Prostate gland (tissue), 2 donors: Measurements from ENCODE around the gene SPA17. TPM values are rescaled to one million over a fixed set of nuclear protein-coding genes. Genes with fewer than 3 reads are reported as not detected.

ENCODE experiments used
- DNase-seq: peaks from one replicate; pipeline ENCODE4 v3.0.0-alpha.2; 2019; ENCODE audit warnings: low spot score
- H3K27ac ChIP-seq, 2 donors: fragments of 200-600 bp; sonication (generic); 2 replicates each; pipeline ENCODE4 v1.5.1; 2017 to 2019
- H3K27me3 ChIP-seq: fragments of 200-600 bp; sonication (generic); replicated peaks from 2 replicates; pipeline ENCODE4 v1.5.1; 2019; ENCODE audit not compliant: insufficient read depth
- H3K36me3 ChIP-seq, 2 donors: fragments of 200-600 bp; sonication (generic); 1 replicate in 1 of 2; 2 replicates in 1 of 2; pipeline versions ENCODE4 v1.5.1 to v1.8.1; 2017 to 2019
- H3K4me1 ChIP-seq: fragments of 200-600 bp; sonication (generic); replicated peaks from 2 replicates; pipeline ENCODE4 v1.5.1; 2019
- H3K4me3 ChIP-seq, 2 donors: fragments of 200-600 bp; sonication (generic); 2 replicates each; pipeline ENCODE4 v1.5.1; 2017 to 2019
- H3K9me3 ChIP-seq: fragments of 200-600 bp; sonication (generic); 2 replicates; pipeline ENCODE4 v1.5.1; 2017
- POLR2A ChIP-seq: fragments of 450-650 bp; IDR thresholded peaks from one replicate; pipeline ENCODE4 v1.6.1; 2016; ENCODE audit warnings: antibody characterized with exemption, mild to moderate bottlenecking
- POLR2AphosphoS5 ChIP-seq: sonication (generic); formaldehyde crosslinking; IDR thresholded peaks from one replicate; pipeline ENCODE4 v1.6.1; 2017; ENCODE audit warnings: antibody characterized with exemption
- WGBS: methylation state at CpG from one replicate; pipeline ENCODE4 v1.1.5; 2018; 5-methylcytosine and 5-hydroxymethylcytosine counted together
- intact Hi-C: fragments of 100-400 bp; cut with DNase I; formaldehyde crosslinking; loops from one replicate; pipeline ENCODE4 v1.14.2; 2022
- total RNA-seq, 2 donors: library from RNA; depleted of rRNA; stranded (reverse); fragments of >200 nt; gene quantifications; one replicate each; pipeline ENCODE4 v1.1.0, GENCODE V29; 2016
- TF ChIP-seq, protein P1 (sequence below), 4 experiments: fragments of 200-600 bp in 2 of 4; fragments of 450-650 bp in 2 of 4; sonication (generic) in 2 of 4; IDR thresholded peaks; 1 replicate in 3 of 4; 2 replicates in 1 of 4; pipeline ENCODE4 v1.5.1; 2016 to 2019; ENCODE audit warnings: antibody characterized with exemption in 4 of 4, mild to moderate bottlenecking in 2 of 4, moderate library complexity in 2 of 4

Gene SPA17
- total RNA-seq, 2 donors from 2014 or later: 14.7 to 20.8 TPM

DNA sequence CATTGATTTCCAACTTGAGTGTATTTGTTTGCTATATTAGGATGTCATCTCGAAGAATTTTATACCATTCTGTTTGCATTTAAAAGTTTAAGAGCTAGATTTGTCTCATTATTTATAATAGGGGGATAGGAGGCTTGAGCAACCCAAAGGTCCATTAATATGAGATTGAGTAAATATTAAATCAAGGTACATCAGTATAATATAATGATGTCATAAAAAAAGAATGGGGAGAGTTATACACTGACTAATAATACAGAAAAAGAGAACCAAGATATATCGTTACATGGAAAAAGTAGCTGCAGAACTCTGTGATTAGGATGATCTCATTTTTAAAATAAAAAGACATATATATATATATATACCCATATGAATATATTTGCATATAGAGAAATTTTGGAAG is 19.4 kb downstream of the SPA17 start:
- no peak for DNase-seq
- H3K27me3 ChIP-seq: no peaks in the 10 kb centered on the region
- H3K4me1 ChIP-seq: no peaks in the 10 kb centered on the region
- no peak overlapping the region for H3K4me3 ChIP-seq
- no peak overlapping the region for H3K27ac ChIP-seq
- H3K9me3 ChIP-seq: no peaks in the 10 kb centered on the region
- TF ChIP-seq POLR2A (no peak), POLR2AphosphoS5 (no peak)
- TF ChIP-seq, protein P1, sequence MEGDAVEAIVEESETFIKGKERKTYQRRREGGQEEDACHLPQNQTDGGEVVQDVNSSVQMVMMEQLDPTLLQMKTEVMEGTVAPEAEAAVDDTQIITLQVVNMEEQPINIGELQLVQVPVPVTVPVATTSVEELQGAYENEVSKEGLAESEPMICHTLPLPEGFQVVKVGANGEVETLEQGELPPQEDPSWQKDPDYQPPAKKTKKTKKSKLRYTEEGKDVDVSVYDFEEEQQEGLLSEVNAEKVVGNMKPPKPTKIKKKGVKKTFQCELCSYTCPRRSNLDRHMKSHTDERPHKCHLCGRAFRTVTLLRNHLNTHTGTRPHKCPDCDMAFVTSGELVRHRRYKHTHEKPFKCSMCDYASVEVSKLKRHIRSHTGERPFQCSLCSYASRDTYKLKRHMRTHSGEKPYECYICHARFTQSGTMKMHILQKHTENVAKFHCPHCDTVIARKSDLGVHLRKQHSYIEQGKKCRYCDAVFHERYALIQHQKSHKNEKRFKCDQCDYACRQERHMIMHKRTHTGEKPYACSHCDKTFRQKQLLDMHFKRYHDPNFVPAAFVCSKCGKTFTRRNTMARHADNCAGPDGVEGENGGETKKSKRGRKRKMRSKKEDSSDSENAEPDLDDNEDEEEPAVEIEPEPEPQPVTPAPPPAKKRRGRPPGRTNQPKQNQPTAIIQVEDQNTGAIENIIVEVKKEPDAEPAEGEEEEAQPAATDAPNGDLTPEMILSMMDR (IDR thresholded peaks at IDR 0.05): no peak
- 76% methylated on average over 2 of the region's 2 CpGs for WGBS
- no peaks in the 10 kb centered on the region for H3K36me3 ChIP-seq
- intact Hi-C loops: no loop called here

DNA sequence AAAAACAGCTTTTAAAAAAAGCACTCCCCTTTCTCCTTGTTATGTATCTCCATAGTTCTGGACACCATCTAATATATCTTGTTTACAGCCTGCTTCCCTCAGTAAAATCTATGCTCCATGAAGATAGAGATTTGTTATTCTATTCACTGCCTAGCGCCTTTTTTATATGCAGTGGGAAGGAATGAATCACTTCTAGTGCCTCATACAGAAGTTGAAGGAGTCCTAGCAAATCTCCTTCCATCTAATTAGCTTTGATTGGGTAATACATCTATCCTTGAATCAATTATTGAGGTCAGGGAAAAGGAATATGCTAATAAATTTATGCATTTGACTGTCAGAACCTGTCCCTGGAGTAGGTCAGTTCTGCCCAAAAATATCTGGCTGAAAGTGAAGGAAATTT is 25.8 kb downstream of the SPA17 start:
- H3K9me3 ChIP-seq: no peaks in the 10 kb centered on the region
- intact Hi-C loops: no loop called here
- TF ChIP-seq POLR2A: no peak
- no peak for TF ChIP-seq POLR2AphosphoS5
- no peak overlapping the region for H3K27ac ChIP-seq
- no peaks in the 10 kb centered on the region for H3K4me1 ChIP-seq
- no peak for DNase-seq
- no peak overlapping the region for H3K4me3 ChIP-seq
- H3K27me3 ChIP-seq: no peaks in the 10 kb centered on the region
- WGBS: 96% methylated on average over 1 of the region's 1 CpG
- no peaks in the 10 kb centered on the region for H3K36me3 ChIP-seq

DNA sequence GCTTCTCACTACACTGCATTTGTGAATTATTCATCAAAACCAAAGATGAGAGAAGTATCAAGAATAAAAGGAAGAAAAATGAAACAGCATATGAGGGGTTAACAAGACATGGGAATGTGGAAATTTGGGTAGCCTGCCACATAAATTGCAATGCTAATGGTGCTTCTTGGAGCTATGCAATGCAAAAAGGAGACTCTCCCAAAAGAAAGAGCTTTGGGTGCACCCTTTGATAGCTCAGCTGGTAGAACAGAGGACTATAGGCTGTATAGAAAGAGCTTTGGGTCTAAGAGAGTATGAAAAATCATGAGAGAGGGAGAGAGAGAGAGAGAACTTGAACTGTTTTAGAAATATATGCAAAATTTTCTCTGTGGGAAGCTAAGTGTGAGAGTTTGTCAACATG is 26.3 kb downstream of the SPA17 start:
- no peaks in the 10 kb centered on the region for H3K9me3 ChIP-seq
- no peak for DNase-seq
- no peak overlapping the region for H3K27ac ChIP-seq
- TF ChIP-seq, protein P1 (IDR thresholded peaks at IDR 0.05): no peak
- TF ChIP-seq POLR2AphosphoS5 (no peak), POLR2A (no peak)
- H3K36me3 ChIP-seq: no peaks in the 10 kb centered on the region
- no peaks in the 10 kb centered on the region for H3K4me1 ChIP-seq
- no peak overlapping the region for H3K4me3 ChIP-seq
- intact Hi-C loops: no loop called here
- no peaks in the 10 kb centered on the region for H3K27me3 ChIP-seq

DNA sequence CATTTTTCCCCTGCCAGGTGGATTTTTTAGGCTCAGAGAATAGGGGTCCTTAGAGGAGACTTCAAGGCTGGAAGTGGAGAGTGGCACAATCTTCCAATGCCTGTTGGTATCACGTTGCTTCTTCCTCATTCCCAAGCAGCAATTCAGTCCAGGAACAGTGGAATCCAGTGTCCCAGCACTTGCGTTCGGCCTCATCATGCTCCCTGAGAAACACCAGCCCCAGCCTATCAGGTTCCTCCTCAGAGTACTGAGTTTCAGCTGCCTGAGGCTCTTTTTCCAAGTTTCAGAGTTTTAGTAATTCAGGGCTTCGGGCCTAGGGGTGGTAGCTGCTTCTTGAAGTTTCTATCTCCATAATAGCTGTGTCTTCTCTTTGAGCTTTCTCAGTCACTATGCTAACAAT is 34.1 kb downstream of the SPA17 start:
- 81% methylated on average over 4 of the region's 4 CpGs for WGBS
- intact Hi-C loops: no loop called here
- H3K27me3 ChIP-seq: no peaks in the 10 kb centered on the region
- no peaks in the 10 kb centered on the region for H3K4me1 ChIP-seq
- no peak overlapping the region for H3K4me3 ChIP-seq
- TF ChIP-seq POLR2AphosphoS5: no peak
- no peak for TF ChIP-seq POLR2A
- H3K27ac ChIP-seq: no peak overlapping the region
- no peaks in the 10 kb centered on the region for H3K9me3 ChIP-seq
- H3K36me3 ChIP-seq: no peaks in the 10 kb centered on the region
- DNase-seq: no peak

DNA sequence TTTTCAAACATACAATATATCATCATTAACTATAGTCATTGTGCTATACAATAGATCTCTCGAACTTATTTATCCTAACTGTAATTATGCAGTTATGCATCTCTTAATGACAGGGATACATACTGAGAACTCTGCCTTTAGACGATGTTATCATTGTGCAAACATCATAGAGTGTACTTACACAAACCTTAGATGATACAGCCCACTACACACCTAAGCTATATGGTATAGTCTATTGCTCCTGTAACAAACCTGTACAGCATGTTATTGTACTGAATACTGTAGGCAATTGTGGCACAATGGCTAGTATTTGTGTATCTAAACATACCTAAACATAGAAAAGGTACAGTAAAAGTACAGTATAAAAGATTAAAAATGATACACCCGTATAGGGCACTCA is 38.7 kb downstream of the SPA17 start:
- no peaks in the 10 kb centered on the region for H3K4me1 ChIP-seq
- no peak overlapping the region for H3K4me3 ChIP-seq
- H3K36me3 ChIP-seq: no peaks in the 10 kb centered on the region
- no peaks in the 10 kb centered on the region for H3K27me3 ChIP-seq
- no peaks in the 10 kb centered on the region for H3K9me3 ChIP-seq
- DNase-seq: no peak
- intact Hi-C loops: no loop called here
- 47% methylated on average over 3 of the region's 3 CpGs for WGBS
- no peak overlapping the region for H3K27ac ChIP-seq
- no peak for TF ChIP-seq POLR2A
- no peak for TF ChIP-seq POLR2AphosphoS5
- TF ChIP-seq, protein P1 (IDR thresholded peaks at IDR 0.05): no peak

DNA sequence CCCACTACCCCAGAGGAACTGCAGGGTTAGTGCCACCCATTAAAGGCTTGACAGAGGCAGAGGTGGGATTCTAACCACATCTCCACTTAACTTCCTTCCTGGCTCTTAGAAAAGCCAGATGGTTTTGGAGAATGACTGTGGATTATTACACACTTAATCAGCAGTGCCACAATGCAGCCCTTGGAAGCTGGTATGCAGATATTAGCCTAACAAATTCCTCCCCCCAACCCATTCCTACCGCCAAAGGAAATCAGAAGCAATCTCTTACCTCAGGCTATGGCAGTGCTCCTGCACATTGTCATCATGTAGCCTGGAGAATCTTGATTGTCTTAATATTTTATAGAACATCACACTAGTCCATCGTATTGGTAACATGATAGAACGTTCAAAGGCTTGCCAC is 42.9 kb downstream of the SPA17 start:
- 45% methylated on average over 3 of the region's 3 CpGs for WGBS
- TF ChIP-seq POLR2AphosphoS5: no peak
- TF ChIP-seq, protein P1 (IDR thresholded peaks at IDR 0.05): no peak
- intact Hi-C loops: no loop called here
- Histone ChIP-seq H3K4me3 (no peak overlapping the region), H3K27me3 (no peaks in the 10 kb centered on the region), H3K9me3 (no peaks in the 10 kb centered on the region), H3K27ac (no peak overlapping the region), H3K36me3 (no peaks in the 10 kb centered on the region), H3K4me1 (no peaks in the 10 kb centered on the region)
- no peak for DNase-seq
